NCI-H1417 treated with DMSO at 0.1 percent for 48 hours (cell line): ENCODE results near the gene HYAL3.

Experiments used
- DNase-seq: peaks from one replicate; lab custom pipeline; 2025; lab: John Stamatoyannopoulos, UW

HYAL3 gene

DNA sequence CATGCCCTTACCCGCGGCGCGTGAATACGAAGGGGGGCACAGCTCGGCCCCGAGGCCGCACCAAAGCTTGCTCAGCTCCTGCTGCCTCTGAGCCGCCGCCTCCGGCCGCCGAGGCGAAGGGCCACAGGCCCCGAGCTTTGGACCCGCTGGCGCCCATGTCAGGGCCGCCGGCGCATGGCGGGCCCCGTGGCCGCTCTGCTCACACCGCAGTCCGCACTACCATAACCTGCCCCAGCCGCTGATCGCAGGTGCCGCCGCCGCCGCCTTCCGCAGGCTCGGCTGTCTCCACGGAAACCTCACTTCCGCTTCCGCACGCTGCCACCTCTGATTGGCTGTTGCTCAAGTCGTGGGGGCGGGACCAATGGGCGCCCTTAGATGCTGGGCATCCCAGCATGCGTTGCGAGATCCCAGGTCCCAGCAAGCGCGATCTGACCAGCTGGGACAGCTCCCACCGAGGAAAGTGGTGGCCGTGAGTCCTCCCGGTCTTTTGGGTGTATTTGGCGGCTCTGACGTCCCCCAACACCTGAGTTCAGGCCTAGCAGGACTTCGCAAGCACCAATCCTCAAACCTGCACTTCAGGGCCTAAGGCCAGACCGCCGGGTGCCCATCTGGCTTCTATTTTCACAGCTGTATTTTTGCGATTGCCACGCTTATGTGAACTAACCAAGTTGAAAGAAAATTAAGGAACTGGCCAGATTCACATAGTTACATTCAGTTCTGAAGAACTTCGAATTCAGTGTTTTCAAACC, 28.9 kb upstream of the HYAL3 start, which contains the start of gene TUSC2:
Gene TUSC2, minus strand, starts transcription at position 281 of the 749 bp plus-strand sequence. Its CDS starts 124 bp downstream, at position 157.
- peak; percentile 54 for DNase-seq

DNA sequence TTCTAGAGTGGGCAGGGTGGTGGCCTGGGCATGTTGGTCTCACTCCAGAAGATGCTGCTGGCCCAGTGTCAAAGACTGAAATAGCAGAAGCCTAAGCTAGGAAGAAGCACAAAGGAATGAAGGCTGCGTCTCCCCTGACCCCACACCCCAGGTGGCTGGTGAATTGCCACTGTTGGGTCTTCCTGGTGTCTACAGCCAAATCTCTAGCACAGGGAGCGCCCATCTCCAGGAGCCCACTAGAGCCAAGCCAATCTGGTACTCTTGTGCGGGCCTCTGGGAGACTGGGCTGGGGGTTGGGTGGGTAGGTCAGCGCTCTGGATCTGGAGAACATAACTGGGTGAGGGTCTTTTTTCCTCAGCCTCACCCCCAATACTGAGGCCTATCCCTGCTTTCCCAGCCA, 27.9 kb upstream of the HYAL3 start:
- no peak for DNase-seq

DNA sequence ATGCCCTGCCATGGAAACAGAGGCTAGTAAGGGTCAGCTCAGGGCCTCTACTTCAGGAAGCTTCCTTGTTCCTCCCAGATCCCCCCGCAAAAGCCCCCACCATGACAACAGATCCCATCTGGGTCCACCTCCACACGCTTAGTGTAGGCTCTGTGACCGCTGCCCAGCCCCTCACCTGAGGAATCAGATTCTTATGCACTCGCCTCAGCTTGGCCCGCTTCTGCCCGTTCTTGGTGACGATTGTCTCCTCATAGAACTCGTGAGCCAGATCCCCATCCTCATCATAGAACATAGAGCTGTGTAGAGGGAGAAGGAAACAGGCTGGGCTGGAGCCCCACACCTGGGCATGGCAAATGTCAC, 27.0 kb upstream of the HYAL3 start:
- DNase-seq: no peak

DNA sequence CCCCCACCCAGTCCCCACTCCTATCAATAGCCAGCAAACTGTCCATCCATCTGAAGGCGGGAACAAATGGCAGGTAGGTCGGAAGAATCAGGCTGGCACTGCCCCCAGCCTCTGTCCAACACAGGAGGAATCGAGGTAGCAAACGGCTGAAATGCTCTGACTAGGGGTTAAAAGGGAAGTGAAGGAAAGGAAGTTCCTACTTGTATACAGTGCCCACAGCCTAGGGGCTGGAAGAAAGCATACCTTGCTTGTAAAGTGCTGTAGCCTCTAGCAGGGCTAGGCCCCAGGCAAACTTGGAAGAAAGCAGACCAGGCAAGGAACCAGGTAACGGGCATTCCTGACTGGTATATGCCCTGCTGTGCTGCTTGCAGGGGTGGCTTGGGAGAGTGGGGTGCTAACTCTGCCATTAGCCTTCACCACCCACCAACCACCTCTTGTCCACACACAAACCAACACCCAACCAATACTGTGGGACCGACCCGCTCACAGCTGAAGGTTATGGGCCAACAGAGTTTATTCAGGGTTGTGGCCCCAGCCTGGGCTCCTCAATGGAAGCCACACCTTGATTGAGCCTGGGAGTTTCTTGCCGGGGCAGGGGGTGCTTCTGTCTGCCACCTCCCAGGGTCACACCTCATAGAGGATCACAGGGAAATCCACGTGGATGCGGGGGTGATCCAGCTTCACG, 26.4 kb upstream of the HYAL3 start:
- DNase-seq: no peak

DNA sequence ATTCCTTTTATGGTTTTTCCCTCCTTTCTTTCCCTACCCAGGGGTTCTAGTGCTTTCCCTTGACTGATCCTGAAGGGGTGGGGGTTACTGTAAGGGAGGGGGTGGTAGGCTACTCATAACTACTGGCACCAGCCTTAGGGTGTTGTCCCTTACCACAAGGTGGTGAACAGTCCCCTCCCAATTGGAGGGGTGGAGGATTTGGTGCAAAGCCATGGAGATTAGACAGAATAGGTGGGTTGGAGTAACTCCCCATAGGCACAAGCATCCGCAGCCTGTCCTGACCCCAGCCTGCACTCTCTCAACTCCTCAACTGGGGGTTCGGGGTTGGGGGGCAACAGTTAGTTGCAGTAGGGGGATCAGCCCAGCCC, 25.9 kb upstream of the HYAL3 start:
- no peak for DNase-seq

DNA sequence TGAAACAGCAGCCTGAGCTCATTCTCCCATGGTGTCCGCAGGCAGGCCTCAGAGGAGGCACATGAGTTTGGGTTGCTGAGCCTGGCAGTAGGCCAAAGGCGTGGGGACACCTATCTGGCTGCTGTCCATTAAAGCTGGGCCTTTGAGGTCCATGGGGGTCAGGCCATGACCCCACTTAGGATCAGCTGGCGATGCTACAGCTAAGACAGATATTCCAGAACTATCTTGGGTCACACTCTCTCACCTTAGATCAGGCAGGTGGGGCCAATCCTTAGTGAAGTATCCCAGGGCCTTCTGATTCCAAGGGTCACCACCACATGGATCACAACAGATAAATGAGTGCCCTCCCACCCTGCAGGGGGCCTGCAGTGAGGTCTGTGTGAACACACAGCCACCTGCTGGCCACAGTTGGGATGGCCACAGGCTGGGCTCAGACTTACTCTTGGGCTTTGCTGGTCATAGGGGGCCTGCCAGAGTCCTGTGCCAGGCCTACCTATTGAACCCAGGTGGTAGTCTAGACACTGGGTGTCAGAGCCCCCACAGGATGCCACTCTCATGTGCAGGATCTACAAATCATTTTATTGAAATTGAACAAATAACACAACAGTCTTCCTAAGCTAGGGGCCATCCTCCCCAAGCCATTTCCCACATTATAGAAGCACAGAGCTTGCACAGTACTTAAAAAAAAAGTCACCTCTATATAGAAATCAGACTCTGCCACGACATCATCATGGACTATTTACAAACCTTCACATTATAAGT, 25.3 kb upstream of the HYAL3 start:
- no peak for DNase-seq

DNA sequence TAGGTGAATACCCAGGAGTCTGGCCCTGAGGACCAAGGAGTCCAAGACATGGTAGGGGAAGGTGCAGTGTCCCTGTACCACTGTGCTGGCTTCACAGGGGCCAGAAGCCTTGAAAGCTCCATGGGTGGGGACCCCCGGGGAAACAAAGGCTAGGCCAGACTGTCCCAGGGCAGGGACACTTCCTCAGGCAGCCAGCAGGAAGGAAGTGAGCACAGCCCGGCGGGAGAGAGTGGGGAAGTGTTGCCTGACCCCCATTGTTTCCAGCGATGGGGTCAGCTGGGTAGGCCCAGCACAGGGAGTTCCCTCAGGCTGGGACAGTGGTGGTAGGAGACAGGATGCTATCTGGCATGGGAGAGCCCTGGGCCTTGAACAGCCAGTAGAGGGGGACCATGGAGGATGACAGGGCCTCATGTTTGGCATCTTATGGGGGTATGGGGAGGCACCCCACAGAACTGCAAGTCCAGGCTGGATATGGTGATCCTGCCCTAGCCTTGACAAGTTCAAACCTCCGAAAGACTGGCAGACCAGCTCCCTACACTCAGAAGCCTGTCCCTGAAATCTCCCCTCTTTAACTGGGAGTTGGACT, 24.5 kb upstream of the HYAL3 start:
- no peak for DNase-seq

DNA sequence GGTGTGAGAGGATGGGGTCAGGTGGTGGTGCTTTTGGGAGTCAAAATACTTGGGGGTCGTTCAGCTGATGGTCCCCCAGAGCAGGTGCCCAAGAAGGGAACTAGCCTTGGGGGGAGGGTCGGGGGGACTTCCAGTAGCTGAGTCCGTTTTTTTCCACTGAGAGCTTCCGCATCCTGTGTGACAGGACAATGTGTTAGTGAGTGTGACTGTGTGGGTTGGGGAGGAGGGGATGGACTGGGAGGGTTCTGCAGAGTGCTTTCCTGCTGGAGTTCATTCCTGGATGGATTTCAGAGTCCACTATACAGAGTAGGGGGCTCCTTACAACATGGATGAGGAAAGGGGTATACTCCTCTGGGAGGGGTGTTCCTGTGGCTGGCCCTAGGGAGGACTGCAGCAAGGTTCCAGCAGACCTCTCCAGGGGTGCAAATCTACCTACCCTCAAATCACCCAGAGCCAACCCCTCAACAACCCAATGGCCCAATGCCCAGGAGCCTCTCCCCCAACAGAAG, 23.9 kb upstream of the HYAL3 start:
- no peak for DNase-seq

DNA sequence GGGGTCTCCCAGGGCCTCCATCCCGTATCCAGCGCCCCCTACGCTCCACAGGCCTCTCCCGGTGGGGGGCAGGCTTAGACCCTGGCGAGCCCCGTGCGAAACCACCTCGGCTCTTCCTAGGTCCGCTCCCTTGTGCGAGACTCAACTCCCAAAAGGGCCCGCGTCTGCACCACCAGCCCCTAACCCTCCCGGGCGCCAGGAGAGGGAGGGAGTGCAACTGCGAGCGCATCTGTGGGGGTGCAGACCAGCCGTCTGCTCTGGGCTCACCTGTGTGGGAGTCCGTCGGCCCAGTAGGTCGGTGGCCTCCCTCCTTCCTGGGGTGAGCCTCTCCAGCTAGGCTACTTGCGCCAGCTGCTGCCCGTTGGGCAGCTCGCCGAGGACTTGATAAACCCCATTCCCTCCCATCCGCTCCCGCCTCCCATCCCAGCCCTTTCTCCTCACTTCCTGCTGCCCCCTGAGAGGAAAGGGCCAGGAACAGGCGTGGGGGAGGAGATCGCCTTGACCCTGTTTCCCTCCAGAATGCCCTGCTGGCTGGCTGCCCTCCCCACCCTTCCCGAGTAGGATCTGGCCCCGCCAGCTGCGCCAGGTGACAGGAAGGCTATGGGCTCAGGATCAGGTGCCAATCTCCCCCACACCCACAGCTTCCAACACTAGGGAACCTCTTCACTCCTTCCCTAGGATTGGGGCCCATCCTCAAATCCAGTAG, 23.3 kb upstream of the HYAL3 start, which contains the start of gene HYAL2:
Gene HYAL2, minus strand, starts transcription at position 360 of the 706 bp plus-strand sequence. CDS start 2,256 bp downstream, outside the sequence.
- no peak for DNase-seq

DNA sequence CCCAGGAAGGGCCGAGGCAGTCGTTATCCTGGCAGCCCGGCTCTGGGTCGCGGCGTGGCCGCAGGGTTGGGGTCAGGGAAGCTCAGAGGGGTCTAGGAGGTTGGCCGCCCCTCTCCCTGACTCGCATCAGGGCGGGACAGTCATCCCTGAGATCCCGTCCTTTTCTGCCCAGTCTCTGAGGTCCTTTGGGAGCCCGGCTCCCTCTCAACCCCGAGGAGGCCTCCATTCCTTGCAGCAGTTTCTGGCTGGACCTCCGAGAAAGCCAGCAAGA, 22.8 kb upstream of the HYAL3 start:
- DNase-seq: no peak

DNA sequence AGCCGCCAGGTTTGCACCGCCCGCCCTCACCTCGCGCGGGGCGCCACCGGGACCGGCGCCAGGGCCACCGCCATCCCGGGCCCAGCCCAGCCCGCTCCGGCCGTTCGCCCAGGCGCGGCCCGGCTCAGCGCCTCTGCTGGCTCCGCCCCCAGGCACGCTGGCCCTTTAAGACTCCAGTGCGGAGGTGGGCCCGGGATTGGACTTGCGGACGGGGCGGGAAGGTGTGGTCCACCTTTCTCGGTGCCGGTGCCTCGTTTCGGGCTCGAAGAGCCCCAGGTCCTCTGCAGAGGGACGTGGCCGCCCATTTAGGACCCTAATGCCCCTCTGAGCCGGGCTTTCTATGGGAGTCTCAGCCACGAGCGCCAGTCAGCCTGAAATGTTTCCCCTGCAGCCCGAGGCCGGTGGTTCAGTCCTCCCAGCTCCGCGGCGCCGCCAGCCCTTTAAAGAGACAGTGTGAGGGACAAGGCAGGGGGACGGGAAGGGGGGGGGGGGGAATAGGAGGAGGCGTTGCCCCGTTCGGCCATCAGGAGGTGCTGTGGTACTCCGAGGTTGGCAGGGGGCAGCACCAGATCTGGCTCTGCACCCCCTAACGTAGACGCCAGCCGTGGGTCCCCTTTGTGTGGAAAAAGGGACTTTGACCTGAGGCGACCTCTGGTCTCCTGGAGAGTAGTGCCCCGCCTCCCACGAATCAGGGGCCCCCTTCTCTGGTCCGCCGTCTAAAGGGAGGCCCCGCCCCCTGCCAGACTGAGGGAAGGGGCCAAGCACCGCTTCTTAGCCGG, 22.3 kb upstream of the HYAL3 start:
- DNase-seq: no peak

DNA sequence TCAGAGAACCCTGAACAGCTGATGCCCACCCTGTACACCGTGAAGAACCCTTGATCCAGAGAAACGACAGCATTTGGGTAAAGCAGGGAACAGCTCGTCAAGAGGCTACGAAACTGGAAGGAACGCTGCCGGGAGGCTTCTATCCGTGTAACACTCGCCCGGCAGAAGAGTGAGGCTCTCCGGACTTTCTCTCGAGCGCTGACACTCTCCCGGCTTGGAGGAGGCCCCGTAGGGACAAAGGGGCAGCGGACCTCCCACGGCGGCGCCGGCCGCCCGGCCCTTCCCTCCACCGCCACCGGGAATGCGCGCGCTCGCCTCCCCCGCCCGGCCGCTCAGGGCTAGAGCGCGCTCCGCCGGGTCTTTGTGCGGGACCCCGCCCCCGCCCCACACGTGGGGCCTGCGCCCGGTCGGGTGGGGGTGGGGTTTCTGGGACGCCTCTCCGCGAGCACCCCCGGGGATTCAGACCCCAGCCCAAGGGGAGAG, 21.7 kb upstream of the HYAL3 start:
- DNase-seq: no peak

DNA sequence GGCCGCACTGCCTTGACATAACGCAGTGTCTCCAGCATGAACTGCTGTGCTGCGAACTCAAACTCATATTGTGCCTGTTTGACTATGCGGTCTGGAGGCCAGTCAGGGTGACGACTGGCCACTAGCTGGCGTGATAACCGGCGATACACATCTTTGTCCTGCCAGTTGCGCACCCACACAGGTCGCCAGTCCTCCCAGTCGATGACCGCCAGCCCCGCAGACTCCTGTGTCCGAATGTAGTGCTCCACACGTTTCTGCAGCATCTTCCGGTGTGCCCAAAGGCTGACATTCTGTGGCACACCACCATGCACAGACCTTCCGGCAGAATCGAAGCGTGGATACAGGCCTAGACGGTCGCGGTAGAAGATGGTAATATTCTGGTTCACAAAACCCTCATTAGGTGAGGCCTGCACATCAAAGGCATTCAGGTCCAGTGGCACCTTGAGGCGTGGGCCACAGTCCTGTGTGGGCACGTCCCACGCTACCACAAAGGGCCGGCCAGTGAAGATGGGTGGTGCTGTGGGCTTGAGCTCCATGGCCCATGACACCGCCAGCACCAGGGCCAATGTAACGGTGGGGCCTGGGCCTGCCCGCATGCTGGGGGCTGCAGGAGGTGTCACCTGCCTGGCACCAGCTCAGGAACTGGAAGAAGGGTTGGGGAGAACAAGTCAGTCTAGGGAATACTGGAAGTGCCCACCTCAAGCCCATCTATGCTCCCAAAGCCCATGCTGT, 20.9 kb upstream of the HYAL3 start:
- DNase-seq: no peak

DNA sequence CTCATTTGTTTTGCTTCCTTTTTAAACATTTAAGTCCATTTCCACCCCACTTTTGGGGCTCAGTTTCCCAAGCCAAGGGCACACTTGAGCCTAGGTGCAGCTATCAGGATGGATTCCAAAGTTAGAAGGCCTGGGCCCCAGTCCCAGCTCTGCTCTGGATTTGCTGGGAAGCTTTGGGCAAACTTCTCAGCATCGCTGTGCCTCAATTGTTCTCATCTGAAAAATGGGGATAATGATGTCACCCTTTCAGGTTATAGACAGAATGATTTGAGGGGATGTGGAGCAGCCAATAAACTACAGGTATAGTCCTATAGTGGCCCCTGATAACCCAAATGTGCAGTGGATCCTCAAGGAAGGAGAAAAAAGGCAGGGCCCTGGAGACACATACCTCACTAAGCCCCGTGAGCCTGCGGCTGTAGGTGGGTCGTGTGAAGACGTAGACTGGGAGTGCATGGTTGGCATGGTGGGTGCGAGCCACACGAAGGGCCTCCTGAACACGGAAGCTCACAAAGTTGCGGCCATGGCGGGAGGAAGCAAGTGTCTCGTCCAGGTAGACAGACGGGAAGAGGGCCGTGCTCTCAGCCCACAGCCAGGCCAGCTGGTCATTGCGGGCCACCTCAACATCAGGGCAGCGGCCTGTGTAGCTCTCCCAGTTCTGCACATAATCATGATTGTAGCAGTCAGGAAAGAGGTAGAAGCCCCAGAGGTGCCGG, 20.1 kb upstream of the HYAL3 start:
- no peak for DNase-seq

DNA sequence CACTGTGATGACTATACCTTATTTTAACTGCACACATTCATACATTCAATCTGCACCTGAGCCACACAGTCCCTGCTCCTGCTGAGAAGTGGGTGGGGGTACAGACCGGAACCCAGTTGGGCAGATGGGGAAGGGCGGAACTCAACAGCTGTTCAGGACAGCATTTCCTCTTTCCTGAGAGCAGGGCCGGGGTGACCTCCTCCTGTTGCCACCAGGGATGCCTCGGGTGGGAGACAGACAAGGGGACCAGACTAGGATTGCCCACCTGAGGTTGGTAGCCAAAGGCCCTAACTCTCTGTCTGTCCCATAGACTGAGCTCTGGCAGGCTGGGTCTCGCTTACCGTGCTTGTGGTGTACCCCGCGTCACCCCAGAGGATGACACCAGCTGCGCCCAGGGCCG, 19.4 kb upstream of the HYAL3 start:
- no peak for DNase-seq

DNA sequence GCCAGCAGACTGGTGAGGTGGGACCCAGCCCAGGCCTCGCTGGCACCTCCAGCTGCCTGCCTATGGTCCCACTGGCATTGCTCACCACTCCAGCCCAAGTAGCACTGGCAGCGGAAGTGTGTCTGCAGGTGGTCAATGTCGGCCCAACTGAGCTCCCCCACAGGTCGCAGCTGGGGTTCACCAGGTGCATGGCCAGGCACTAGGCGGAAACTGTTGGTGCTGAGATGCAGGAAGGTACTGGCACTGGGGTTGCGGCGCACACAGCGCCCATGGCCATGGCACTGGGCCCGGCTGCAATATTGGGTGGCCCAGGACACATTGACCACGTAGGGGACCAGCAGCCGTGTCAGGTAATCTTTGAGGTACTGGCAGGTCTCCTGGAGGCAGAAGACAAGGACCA, 19.0 kb upstream of the HYAL3 start:
- no peak for DNase-seq

DNA sequence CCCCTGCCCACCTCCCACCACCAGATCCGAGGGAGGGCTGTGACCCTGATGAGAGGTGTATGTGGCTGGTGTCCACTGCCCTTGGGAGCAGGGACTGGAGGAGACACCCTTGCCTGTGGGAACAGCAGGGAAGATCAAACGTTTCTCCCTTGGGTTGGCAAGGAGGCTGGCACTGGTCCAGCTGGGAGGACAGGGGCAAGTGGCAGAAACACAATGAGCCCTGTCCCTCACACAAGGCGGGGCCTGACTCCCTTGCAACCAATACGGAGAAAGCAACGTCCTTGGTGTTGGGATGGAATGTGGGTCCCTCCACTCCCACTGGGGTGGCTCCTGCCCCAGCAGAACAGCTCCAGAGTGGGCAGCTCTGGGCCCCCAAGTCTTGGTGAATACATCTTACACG, 18.1 kb upstream of the HYAL3 start:
- no peak for DNase-seq

DNA sequence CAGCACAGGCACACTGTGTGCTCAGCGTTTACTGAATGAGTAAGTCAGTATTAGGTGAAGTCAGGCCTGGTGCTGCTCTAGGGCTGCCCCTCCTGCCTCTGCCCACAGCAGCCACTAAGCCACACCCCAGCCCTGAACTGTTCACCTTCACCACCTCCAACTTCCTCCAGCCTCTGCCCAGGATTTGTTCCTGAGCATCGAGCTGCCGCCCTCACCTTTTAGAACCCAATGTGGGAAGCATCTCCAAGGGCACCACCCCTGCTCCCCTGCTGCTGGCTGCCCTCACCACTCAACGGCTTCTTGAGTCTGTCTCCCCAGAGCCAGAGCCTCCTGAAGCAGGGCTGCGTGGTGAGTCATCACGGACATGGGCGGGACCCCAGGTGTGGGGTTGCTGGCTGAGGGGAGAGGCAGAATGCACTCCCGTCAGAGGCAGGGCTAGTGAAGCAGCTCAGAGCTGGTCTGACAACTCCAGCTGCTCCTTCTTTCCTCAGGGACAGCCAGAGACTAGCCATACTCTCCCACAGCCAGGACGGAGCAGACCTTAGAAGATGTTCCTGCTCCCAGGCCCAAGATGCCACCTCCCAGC, 17.5 kb upstream of the HYAL3 start:
- no peak for DNase-seq

DNA sequence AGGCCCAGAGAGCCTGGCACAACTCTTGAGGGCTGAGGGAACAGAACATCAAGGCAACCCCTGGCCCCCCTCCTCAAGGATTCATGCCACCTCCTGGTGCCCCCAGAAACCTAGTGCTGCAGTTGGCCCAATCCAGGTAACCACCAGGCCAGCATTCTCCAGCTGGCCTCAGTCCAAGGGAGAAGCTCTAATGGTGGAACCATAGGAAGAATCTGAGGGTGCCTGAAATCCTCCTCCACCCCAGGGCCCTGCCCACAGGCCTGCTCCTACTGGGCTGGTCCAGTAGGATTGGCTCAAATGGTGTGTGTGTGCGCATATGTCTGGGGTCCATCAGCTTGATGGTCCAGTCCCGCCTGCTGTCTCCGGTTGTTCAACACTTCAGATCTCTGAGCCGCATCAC, 15.6 kb upstream of the HYAL3 start:
- no peak for DNase-seq
